ENCODE measurements around the gene LCN1.

DNA sequence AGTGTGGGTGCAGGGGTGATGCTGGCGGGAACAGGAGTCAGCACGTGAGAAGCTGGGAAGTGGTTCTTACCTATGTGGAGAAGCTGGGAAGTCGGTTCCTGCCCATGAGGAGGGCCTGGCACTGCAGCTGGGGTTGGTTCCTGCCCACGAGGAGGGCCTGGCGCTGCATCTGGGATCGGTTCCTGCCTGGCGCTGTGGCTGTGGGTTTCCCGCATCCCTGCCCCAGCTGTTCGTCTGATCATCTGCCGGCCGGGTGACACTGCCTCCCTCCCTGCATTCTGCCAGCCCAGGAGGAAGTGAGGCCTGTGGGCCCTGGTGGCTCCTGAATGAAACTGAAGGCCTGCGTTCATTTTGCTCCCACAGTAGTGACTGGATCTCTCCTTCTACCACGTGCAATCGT, 29.8 kb downstream of the LCN1 start:
- TF ChIP-seq, protein P1, sequence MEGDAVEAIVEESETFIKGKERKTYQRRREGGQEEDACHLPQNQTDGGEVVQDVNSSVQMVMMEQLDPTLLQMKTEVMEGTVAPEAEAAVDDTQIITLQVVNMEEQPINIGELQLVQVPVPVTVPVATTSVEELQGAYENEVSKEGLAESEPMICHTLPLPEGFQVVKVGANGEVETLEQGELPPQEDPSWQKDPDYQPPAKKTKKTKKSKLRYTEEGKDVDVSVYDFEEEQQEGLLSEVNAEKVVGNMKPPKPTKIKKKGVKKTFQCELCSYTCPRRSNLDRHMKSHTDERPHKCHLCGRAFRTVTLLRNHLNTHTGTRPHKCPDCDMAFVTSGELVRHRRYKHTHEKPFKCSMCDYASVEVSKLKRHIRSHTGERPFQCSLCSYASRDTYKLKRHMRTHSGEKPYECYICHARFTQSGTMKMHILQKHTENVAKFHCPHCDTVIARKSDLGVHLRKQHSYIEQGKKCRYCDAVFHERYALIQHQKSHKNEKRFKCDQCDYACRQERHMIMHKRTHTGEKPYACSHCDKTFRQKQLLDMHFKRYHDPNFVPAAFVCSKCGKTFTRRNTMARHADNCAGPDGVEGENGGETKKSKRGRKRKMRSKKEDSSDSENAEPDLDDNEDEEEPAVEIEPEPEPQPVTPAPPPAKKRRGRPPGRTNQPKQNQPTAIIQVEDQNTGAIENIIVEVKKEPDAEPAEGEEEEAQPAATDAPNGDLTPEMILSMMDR (IDR thresholded peaks at IDR 0.05) = no peak
- TF ChIP-seq POLR2A (IDR thresholded peaks at IDR 0.05) (no peak), EP300 (IDR thresholded peaks at IDR 0.05; ENCODE audit: low read depth) (no peak), POLR2AphosphoS5 (IDR thresholded peaks at IDR 0.05) (no peak)

Data from transverse colon (tissue), 4 donors.